Astrocyte (in vitro differentiated cells and primary cell): ENCODE results near the gene TRIP12. TPM values are rescaled to one million over a fixed set of nuclear protein-coding genes. Genes with fewer than 3 reads are reported as not detected.

Experiments used
- DNase-seq: peaks from one replicate; pipeline ENCODE4 v3.0.0-alpha.2; 2010; ENCODE audit warnings: low read depth
- FAIRE-seq: peaks from 2 replicates; lab custom pipeline; 2011; peaks lifted over from hg19 to GRCh38; lab: Jason Lieb, UNC
- H2AFZ ChIP-seq: 2 replicates; pipeline ENCODE4 v1.6.0; 2012; ENCODE audit warnings: low read depth, low read length, inconsistent platforms
- H3K27ac ChIP-seq: 2 replicates; pipeline ENCODE4 v1.5.1; 2011; ENCODE audit warnings: low read depth, low read length, inconsistent platforms
- H3K27me3 ChIP-seq: 2 replicates; pipeline ENCODE4 v1.6.0; 2011; ENCODE audit warnings: low read length, inconsistent platforms; ENCODE audit not compliant: insufficient read depth
- H3K36me3 ChIP-seq: 2 replicates; pipeline ENCODE4 v1.5.1; 2011; ENCODE audit warnings: low read length, inconsistent platforms; ENCODE audit not compliant: insufficient read depth
- H3K4me1 ChIP-seq: 2 replicates; pipeline ENCODE4 v1.5.1; 2011; ENCODE audit warnings: low read length, inconsistent platforms; ENCODE audit not compliant: insufficient read depth
- H3K4me2 ChIP-seq: 2 replicates; pipeline ENCODE4 v1.6.0; 2012; ENCODE audit warnings: low read length, inconsistent platforms
- H3K4me3 ChIP-seq: 2 replicates; pipeline ENCODE4 v1.5.1; 2011; ENCODE audit warnings: low read depth, mild to moderate bottlenecking, low read length, inconsistent platforms; ENCODE audit not compliant: insufficient read depth
- H3K79me2 ChIP-seq: 2 replicates; pipeline ENCODE4 v1.6.0; 2012; ENCODE audit warnings: mild to moderate bottlenecking, low read length, inconsistent platforms; ENCODE audit not compliant: insufficient read depth
- H3K9ac ChIP-seq: 2 replicates; pipeline ENCODE4 v1.6.0; 2012; ENCODE audit warnings: mild to moderate bottlenecking, low read length, inconsistent platforms
- H3K9me3 ChIP-seq: 2 replicates; pipeline ENCODE4 v1.5.1; 2012; ENCODE audit warnings: low read depth, mild to moderate bottlenecking, low read length, inconsistent platforms; ENCODE audit not compliant: insufficient read depth
- H4K20me1 ChIP-seq: 2 replicates; pipeline ENCODE4 v1.6.0; 2012; ENCODE audit warnings: low read length, inconsistent platforms; ENCODE audit not compliant: insufficient read depth
- H3K27ac Mint-ChIP-seq: one replicate; pipeline ENCODE4 v1.8.0; 2021; ENCODE audit warnings: mild to moderate bottlenecking, mixed read lengths; ENCODE audit not compliant: unreplicated experiment
- H3K27me3 Mint-ChIP-seq: one replicate; pipeline ENCODE4 v1.8.0; 2021; ENCODE audit warnings: low read depth, mixed read lengths; ENCODE audit not compliant: unreplicated experiment
- H3K36me3 Mint-ChIP-seq: one replicate; pipeline ENCODE4 v1.8.0; 2021; ENCODE audit warnings: low read depth, mixed read lengths; ENCODE audit not compliant: unreplicated experiment
- H3K4me1 Mint-ChIP-seq: one replicate; pipeline ENCODE4 v1.8.0; 2021; ENCODE audit warnings: low read depth, mixed read lengths; ENCODE audit not compliant: unreplicated experiment
- H3K4me3 Mint-ChIP-seq: one replicate; pipeline ENCODE4 v1.8.0; 2021; ENCODE audit warnings: mild to moderate bottlenecking, moderate library complexity, mixed read lengths; ENCODE audit not compliant: unreplicated experiment
- H3K9me3 Mint-ChIP-seq: one replicate; pipeline ENCODE4 v1.8.0; 2021; ENCODE audit warnings: mild to moderate bottlenecking, mixed read lengths; ENCODE audit not compliant: unreplicated experiment
- EZH2 ChIP-seq: IDR thresholded peaks from 2 replicates; pipeline ENCODE4 v1.6.1; 2012; ENCODE audit warnings: mild to moderate bottlenecking, low read length, inconsistent platforms; ENCODE audit not compliant: insufficient read depth
- total RNA-seq: library from RNA; stranded (reverse); gene quantifications from 2 replicates; pipeline ENCODE4 v1.2.1, GENCODE V29; 2021
- TF ChIP-seq, protein P1 (sequence below): IDR thresholded peaks from 2 replicates; pipeline ENCODE4 v1.5.1; 2011; ENCODE audit warnings: low read depth, mild to moderate bottlenecking, inconsistent platforms, low read length, moderate library complexity; ENCODE audit not compliant: insufficient read depth

TRIP12 gene
- total RNA-seq, 1 donor from 2014 or later, result 379 TPM

DNA sequence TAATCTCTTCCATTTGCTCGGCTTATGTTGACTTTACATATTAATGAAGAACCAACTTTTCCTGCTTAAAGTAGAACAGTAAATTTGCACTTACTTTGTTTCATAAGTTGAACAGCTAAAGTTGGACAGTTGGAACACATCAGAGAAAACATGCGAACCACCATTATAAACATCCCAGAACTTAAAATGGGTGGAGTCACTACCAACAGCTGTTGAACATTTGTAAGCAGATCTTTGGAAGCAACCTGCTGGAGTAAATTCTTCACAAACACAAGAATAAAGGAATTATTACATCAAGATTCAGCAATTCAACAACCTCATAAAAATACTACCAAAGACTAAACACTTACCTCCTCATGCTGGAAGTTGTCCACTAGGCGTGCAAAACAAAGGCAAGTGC is 111.0 kb downstream of the TRIP12 start:
- no peaks in the 10 kb centered on the region for H3K79me2 ChIP-seq
- peaks cover 51% of the 10 kb centered on the region for H3K36me3 ChIP-seq

DNA sequence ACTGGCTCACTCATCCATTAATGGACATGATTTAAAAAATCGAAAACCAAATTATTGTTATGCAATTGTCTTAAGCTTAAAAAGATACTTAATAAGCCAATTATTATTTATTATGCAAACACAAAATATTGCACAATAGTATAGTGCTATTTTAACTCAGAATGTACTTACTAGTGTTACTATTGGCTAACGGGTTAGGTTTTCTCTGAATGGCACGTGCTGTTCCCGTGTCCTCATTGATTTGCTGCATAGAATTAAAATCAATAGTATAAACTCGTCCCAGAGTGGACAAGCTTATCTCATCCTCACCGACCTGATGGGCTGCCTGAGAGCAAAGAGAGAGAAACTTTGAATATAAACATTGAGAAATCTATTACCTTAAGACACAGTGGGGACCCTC is 116.2 kb downstream of the TRIP12 start:
- no peak overlapping the region for H3K9ac ChIP-seq
- TF ChIP-seq, protein P1, sequence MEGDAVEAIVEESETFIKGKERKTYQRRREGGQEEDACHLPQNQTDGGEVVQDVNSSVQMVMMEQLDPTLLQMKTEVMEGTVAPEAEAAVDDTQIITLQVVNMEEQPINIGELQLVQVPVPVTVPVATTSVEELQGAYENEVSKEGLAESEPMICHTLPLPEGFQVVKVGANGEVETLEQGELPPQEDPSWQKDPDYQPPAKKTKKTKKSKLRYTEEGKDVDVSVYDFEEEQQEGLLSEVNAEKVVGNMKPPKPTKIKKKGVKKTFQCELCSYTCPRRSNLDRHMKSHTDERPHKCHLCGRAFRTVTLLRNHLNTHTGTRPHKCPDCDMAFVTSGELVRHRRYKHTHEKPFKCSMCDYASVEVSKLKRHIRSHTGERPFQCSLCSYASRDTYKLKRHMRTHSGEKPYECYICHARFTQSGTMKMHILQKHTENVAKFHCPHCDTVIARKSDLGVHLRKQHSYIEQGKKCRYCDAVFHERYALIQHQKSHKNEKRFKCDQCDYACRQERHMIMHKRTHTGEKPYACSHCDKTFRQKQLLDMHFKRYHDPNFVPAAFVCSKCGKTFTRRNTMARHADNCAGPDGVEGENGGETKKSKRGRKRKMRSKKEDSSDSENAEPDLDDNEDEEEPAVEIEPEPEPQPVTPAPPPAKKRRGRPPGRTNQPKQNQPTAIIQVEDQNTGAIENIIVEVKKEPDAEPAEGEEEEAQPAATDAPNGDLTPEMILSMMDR, result no peak
- no peak for TF ChIP-seq EZH2
- H3K9me3 ChIP-seq, result no peaks in the 10 kb centered on the region
- no peak overlapping the region for H3K27ac Mint-ChIP-seq
- no peak overlapping the region for H3K27ac ChIP-seq
- no peak overlapping the region for H2AFZ ChIP-seq
- H3K27me3 Mint-ChIP-seq, result no peaks in the 10 kb centered on the region
- no peaks in the 10 kb centered on the region for H3K27me3 ChIP-seq
- H3K36me3 ChIP-seq, result peaks cover 43% of the 10 kb centered on the region
- no peak overlapping the region for H3K4me3 ChIP-seq
- H3K36me3 Mint-ChIP-seq, result peaks cover 11% of the 10 kb centered on the region
- peaks cover 18% of the 10 kb centered on the region for H4K20me1 ChIP-seq
- no peak overlapping the region for H3K4me3 Mint-ChIP-seq
- H3K79me2 ChIP-seq, result peaks cover 5% of the 10 kb centered on the region
- H3K4me2 ChIP-seq, result no peak overlapping the region
- peaks cover 4% of the 10 kb centered on the region for H3K4me1 Mint-ChIP-seq
- FAIRE-seq, result no peak
- no peaks in the 10 kb centered on the region for H3K4me1 ChIP-seq
- no peak for DNase-seq
- no peaks in the 10 kb centered on the region for H3K9me3 Mint-ChIP-seq

More for the DNA sequence above, 111.0 kb downstream of the TRIP12 start:
- no peak for FAIRE-seq
- H3K27ac Mint-ChIP-seq, result no peak overlapping the region
- H3K4me2 ChIP-seq, result no peak overlapping the region
- H4K20me1 ChIP-seq, result peaks cover 17% of the 10 kb centered on the region
- no peak overlapping the region for H3K9ac ChIP-seq
- H3K4me3 Mint-ChIP-seq, result no peak overlapping the region
- H3K9me3 Mint-ChIP-seq, result no peaks in the 10 kb centered on the region
- peaks cover 5% of the 10 kb centered on the region for H3K36me3 Mint-ChIP-seq
- DNase-seq, result no peak
- H3K4me1 Mint-ChIP-seq, result peaks cover 15% of the 10 kb centered on the region
- no peak overlapping the region for H3K27ac ChIP-seq
- no peak for TF ChIP-seq EZH2
- TF ChIP-seq, protein P1, result no peak
- peaks cover 7% of the 10 kb centered on the region for H3K4me1 ChIP-seq
- H3K9me3 ChIP-seq, result no peaks in the 10 kb centered on the region
- no peaks in the 10 kb centered on the region for H3K27me3 ChIP-seq
- no peak overlapping the region for H2AFZ ChIP-seq
- H3K27me3 Mint-ChIP-seq, result no peaks in the 10 kb centered on the region
- H3K4me3 ChIP-seq, result no peak overlapping the region

DNA sequence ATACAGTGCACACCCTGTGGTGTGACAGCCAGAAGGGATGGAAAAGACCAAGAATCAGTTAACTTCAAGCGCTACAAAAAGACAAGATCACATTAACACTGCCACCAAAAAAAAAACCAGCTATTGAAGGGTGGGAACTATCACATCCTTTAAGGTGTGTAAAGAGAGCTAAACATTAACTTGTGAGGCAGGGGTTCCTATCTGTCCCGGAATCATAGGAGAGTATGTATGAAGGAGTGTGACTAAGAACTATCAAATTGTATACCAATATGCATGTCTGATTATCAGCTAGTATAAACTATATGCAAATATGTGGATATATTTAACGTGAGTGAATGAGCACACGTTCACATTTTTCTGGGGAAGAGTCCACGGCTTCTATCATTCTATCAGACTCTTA is 119.0 kb downstream of the TRIP12 start:
- H3K9me3 ChIP-seq, result no peaks in the 10 kb centered on the region
- H3K27me3 ChIP-seq, result no peaks in the 10 kb centered on the region
- TF ChIP-seq, protein P1, result no peak
- no peak for TF ChIP-seq EZH2
- Mint-ChIP-seq H3K27ac (no peak overlapping the region), H3K36me3 (peaks cover 13% of the 10 kb centered on the region), H3K4me1 (peaks cover 13% of the 10 kb centered on the region), H3K9me3 (no peaks in the 10 kb centered on the region), H3K4me3 (no peak overlapping the region), H3K27me3 (no peaks in the 10 kb centered on the region)
- no peak for DNase-seq
- H3K4me1 ChIP-seq, result peaks cover 4% of the 10 kb centered on the region
- peaks cover 14% of the 10 kb centered on the region for H4K20me1 ChIP-seq
- H3K4me2 ChIP-seq, result no peak overlapping the region
- peaks cover 5% of the 10 kb centered on the region for H3K79me2 ChIP-seq
- FAIRE-seq, result no peak
- H3K36me3 ChIP-seq, result peaks cover 41% of the 10 kb centered on the region
- H3K9ac ChIP-seq, result no peak overlapping the region
- H3K27ac ChIP-seq, result no peak overlapping the region
- H3K4me3 ChIP-seq, result no peak overlapping the region
- no peak overlapping the region for H2AFZ ChIP-seq
